ENCODE results near the gene CRYAB. TPM values are rescaled to one million over a fixed set of nuclear protein-coding genes. Genes with fewer than 3 reads are reported as not detected.
"Not testable (repeated sequence)": the region's sequence is repeated elsewhere in the genome, so short reads cannot be mapped to it uniquely, and the experiment has no call there.

The CRYAB gene
- total RNA-seq, 1 donor = not detected

DNA sequence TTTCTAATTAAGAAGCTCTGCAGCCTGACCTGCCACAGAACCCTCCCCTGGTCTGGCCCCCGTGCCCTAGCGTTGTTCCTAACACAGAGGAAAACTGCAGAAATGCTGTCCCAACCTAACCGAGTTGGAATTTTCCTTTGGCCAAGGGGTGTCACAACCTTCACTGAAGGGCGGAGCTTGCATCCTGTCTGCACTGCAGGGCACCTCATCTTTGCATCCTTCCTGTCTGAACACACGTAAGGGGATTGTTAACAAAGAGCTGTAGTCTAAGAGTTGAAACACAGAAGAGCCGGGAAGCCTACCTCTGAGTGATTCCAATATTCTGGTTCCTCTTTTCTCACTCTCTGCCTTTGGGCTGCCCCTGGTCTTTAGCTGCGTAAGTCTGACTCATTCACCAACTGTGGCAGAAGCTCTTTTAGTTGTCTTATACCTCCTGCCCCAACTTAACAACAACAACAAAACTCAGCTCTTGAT lies 27.2 kb upstream of the CRYAB start:
- Histone ChIP-seq H3K9me3 (ENCODE audit: low read depth, low read length) (no peaks in the 10 kb centered on the region), H3K27me3 (ENCODE audit: insufficient read depth, low read length) (no peaks in the 10 kb centered on the region), H3K4me3 (ENCODE audit: low read length) (no peak overlapping the region), H3K4me1 (ENCODE audit: insufficient read depth, low read length) (peaks cover 49% of the 10 kb centered on the region)

DNA sequence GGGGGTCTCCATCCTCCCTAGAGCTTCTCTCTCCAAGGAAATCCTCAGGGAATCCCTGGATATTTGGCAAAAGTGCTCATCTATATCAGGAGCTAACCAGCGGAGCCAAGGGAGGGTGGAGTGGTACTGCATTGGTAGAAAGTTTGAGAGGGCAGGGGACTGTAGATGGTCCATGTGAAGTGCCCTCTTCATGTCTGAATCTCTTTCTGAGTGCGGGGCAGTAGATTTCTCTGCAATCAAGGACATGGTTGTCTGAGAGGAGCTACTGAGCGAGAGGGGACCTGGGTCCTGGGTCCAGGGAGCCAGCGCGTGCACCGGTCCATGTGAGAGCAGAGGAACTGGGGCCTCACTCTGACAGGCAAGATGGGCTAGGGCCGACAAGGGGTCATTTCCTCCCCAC lies 26.3 kb upstream of the CRYAB start:
- Histone ChIP-seq H3K4me3 (ENCODE audit: low read length) (no peak overlapping the region), H3K4me1 (ENCODE audit: insufficient read depth, low read length) (peaks cover 49% of the 10 kb centered on the region), H3K27me3 (ENCODE audit: insufficient read depth, low read length) (no peaks in the 10 kb centered on the region), H3K9me3 (ENCODE audit: low read depth, low read length) (no peaks in the 10 kb centered on the region)

DNA sequence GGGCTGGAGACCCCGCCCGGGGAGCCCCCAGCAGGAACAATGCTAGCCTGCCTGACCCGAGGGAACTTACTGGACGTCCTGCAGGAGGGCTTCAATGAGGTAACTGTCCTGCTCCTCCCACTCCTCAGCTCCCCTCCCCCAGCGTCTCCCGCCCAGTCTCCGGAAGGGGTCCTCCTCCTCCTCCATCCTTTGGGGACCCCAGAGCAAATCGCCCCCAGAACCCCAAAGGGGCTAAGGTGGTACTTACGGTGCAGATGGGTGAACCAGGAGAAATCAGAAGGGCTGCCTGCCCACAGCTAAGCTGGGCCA lies 25.8 kb upstream of the CRYAB start:
- no peaks in the 10 kb centered on the region for H3K27me3 ChIP-seq (ENCODE audit: insufficient read depth, low read length)
- H3K4me1 ChIP-seq (ENCODE audit: insufficient read depth, low read length) = peaks cover 49% of the 10 kb centered on the region
- H3K4me3 ChIP-seq (ENCODE audit: low read length) = peak overlapping the region; percentile 48
- H3K9me3 ChIP-seq (ENCODE audit: low read depth, low read length) = no peaks in the 10 kb centered on the region

DNA sequence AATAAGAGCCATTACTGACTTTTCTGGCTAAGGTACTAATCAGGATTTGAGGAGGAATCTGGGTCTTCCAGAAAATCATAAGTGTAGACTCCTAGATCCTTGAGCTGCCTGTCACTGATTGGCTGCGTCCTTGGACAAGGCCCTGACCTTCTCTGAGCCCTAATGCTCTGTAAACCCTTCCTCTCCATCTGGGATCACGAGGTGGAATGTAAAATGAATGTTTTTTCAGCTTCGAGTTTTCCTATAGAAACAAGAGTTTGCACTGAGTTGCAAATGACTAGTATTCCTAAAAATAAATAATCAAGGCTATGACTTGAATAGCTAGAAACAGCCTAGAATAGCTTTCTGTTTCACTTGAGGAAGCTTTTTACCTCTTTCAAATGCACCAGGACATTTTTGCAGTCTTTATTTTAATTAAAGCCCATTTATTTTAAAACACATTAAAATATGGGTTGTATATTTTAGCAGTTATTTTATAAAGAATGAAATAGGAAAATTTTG lies 24.5 kb upstream of the CRYAB start:
- no peaks in the 10 kb centered on the region for H3K27me3 ChIP-seq (ENCODE audit: insufficient read depth, low read length)
- H3K4me1 ChIP-seq (ENCODE audit: insufficient read depth, low read length) = peaks cover 55% of the 10 kb centered on the region
- no peak overlapping the region for H3K4me3 ChIP-seq (ENCODE audit: low read length)
- H3K9me3 ChIP-seq (ENCODE audit: low read depth, low read length) = no peaks in the 10 kb centered on the region

DNA sequence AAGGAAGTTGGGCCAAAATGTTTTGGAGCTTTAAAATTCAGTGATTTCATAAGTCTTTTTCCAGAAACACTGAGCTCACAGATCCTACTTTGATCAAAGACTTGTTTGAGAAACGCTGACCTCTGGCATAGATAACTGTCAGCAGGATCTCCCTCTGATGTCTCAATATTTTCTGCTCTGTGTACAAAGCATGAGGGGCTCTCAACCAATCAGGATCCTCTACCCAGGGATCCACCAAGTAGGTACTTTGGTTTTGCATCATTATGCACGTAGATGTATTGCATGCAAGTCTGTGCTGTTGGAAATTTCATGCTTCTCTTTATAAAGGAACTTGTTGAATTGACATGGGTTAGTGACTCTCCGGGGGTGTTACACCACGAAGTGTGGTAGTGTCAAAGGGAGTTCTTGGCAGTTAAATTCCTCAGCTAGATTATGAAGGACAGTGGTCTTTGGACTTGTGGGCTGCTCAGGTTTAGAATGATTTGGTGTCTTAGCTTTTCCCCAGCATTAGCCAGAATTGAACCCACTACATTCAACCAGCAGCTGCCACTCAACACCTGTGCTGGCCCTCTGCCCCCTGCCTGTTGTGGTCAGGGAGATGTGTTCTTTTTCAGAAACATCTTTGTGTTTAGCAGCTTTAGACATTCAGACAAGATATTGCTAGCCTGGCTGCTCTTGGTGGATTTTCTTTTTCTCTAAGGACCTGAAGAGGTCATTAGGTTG lies 23.9 kb upstream of the CRYAB start:
- Histone ChIP-seq H3K4me1 (ENCODE audit: insufficient read depth, low read length) (peaks cover 55% of the 10 kb centered on the region), H3K4me3 (ENCODE audit: low read length) (no peak overlapping the region), H3K9me3 (ENCODE audit: low read depth, low read length) (no peaks in the 10 kb centered on the region), H3K27me3 (ENCODE audit: insufficient read depth, low read length) (no peaks in the 10 kb centered on the region)

DNA sequence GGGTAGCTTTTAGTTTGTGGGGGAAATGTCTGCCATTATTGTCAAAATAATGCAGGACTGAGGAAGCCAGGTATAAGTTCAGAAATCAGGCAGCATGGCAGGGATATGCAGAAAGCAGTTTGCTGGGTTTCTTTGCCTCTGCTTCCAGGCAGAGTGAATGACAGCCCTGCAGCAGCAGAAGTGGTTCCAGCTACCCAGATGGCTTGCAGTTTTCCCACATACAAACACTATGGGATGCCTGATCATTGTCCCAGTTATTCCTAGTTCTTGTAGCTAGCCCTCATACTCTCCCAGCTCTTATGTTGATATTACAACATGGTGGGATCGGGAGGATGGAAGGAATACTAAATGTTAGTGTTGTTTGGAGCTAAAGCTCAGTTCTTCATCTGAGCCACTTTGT lies 22.7 kb upstream of the CRYAB start:
- no peaks in the 10 kb centered on the region for H3K27me3 ChIP-seq (ENCODE audit: insufficient read depth, low read length)
- no peaks in the 10 kb centered on the region for H3K9me3 ChIP-seq (ENCODE audit: low read depth, low read length)
- peaks cover 55% of the 10 kb centered on the region for H3K4me1 ChIP-seq (ENCODE audit: insufficient read depth, low read length)
- H3K4me3 ChIP-seq (ENCODE audit: low read length) = no peak overlapping the region

DNA sequence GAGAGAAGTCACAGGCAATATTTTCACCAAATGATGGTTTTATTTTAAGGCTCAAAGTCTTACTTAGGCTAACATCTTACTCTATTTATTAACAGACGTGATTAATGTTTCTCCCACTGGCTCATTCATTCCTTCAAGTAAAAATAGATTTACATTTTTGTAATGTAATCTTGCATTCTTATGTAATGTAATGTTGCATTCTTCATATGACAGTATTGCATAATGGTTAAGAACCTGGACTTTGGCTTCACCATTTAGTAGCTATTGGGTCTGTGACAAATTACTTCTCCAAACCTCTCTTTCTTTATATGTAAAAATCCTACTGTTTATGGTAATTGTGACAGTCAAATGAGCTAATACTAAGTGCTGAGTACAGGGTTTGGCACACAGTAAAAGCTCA lies 22.3 kb upstream of the CRYAB start:
- H3K27me3 ChIP-seq (ENCODE audit: insufficient read depth, low read length) = no peaks in the 10 kb centered on the region
- H3K4me3 ChIP-seq (ENCODE audit: low read length) = no peak overlapping the region

DNA sequence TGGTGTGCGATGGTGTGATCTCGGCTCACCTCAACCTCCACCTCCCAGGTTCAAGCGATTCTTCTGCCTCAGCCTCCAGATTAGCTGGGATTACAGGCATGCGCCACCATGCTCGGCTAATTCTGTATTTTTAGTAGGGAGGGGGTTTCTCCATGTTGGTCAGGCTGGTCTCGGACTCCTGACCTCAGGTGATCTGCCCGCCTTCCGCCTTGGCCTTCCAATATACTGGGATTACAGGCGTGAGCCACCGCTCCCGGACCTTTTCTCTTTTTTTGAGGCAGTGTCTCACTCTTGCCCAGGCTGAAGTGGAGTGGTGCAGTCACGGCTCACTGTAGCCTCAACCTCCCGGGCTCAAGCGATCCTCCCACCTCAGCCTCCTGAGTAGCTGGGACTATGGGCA lies 21.6 kb upstream of the CRYAB start:
- H3K9me3 ChIP-seq (ENCODE audit: low read depth, low read length); H3K4me3 ChIP-seq (ENCODE audit: low read length): not testable (repeated sequence)
- peaks cover 44% of the 10 kb centered on the region for H3K4me1 ChIP-seq (ENCODE audit: insufficient read depth, low read length)

More for the DNA sequence above, 22.3 kb upstream of the CRYAB start:
- no peaks in the 10 kb centered on the region for H3K9me3 ChIP-seq (ENCODE audit: low read depth, low read length)
- H3K4me1 ChIP-seq (ENCODE audit: insufficient read depth, low read length) = peaks cover 51% of the 10 kb centered on the region

DNA sequence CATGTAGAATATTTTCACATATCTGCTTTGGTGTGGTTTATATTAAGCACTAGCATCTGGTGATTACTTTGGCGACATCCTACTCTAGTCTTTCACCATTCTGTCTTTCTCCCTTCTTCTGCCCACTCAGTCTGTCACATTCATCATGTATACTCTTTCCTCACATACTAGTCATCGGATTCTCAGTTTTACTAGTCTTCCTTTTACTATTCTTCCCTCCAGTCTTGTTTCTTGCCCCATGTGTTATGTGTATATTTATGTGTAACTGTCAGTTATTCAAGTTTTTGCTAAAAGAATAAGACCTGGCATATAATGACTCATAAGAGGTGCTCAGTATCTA lies 21.0 kb upstream of the CRYAB start:
- H3K9me3 ChIP-seq (ENCODE audit: low read depth, low read length) = no peaks in the 10 kb centered on the region
- H3K4me3 ChIP-seq (ENCODE audit: low read length) = no peak overlapping the region
- H3K27me3 ChIP-seq (ENCODE audit: insufficient read depth, low read length) = no peaks in the 10 kb centered on the region
- H3K4me1 ChIP-seq (ENCODE audit: insufficient read depth, low read length) = peaks cover 39% of the 10 kb centered on the region

More for the DNA sequence above, 21.6 kb upstream of the CRYAB start:
- not testable (repeated sequence) for H3K27me3 ChIP-seq (ENCODE audit: insufficient read depth, low read length)

DNA sequence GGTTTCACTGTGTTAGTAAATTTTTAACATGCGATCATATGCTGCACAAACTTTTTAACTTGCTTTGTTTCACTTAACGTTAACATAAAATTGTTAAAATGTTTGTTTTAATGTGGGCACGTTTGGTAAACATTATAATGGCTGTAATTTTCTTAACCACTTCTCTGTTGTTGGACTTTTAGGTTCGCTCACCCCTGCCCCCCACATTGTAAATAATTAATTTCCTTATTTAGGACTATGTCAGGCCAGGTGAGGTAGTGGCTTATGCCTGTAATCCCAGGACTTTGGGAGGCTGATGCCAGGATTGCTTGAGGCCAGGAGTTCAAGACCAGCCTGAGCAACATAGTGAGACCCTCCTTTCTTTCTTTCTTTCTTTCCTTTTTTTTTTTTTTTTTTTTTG lies 18.9 kb upstream of the CRYAB start:
- no peak overlapping the region for H3K4me3 ChIP-seq (ENCODE audit: low read length)
- no peaks in the 10 kb centered on the region for H3K27me3 ChIP-seq (ENCODE audit: insufficient read depth, low read length)
- H3K4me1 ChIP-seq (ENCODE audit: insufficient read depth, low read length) = peaks cover 33% of the 10 kb centered on the region

DNA sequence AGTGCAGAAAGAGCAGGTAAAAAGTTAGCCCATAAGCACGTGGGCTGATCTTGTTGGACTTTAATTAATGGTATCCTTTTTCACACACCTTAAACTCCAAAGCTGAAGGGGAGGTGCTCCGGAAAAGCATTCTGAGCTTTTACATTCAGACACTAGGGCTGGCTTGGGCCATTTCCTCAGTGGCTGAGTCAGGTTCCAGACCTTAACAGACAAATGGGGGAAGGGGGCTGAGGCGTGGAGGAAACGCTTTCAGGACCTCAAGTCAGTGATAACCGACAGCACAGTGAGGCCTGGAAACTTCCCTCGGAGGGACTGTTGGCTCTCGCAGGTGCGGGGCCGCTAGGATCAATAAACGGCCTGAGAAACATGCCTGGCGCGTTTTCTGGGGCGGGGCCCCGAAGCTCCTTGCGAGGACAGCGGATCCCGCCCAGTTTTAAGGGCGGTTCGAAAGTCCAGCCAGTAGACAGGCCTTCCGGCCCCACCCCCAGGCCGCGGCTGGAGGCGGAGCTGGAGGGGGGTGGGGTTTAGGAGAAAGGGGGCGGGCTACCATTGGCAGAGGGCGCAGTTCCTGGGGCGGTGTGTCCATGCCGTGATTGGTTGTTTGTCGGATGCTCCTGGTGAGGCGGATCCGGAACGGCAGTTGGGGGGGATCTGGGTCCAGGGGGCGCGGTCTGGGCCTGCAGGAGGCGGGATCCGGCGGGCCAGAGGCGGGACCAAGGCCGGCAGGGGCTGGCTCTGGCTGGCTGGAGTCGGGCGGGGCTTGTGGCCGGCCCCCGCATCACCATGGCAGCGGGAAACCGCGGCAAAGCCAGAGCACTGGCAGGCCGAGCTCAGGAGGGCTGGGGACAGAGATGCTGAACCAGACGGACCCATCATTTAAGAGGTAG lies 15.2 kb upstream of the CRYAB start:
- Histone ChIP-seq H3K4me3 (ENCODE audit: low read length) (peak overlapping the region; percentile 42), H3K4me1 (ENCODE audit: insufficient read depth, low read length) (peaks cover 24% of the 10 kb centered on the region), H3K27me3 (ENCODE audit: insufficient read depth, low read length) (no peaks in the 10 kb centered on the region), H3K9me3 (ENCODE audit: low read depth, low read length) (no peaks in the 10 kb centered on the region)

More for the DNA sequence above, 18.9 kb upstream of the CRYAB start:
- no peaks in the 10 kb centered on the region for H3K9me3 ChIP-seq (ENCODE audit: low read depth, low read length)

DNA sequence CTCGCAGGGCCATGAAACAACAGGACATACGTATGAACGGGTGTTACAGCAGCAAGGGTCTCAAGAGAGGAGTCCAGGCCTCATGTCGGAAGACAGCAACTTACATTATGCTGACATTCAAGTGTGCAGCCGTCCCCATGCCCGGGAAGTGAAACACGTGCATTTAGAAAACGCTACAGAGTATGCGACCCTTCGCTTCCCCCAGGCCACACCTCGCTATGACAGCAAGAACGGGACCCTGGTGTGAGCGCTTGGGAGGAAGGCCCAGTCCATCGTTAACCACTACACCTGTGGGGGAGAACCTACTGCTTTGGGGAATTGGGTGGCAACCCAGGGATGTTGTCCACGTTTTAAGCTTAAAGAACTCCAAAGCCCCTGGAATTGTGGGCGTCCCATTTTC lies 14.4 kb upstream of the CRYAB start:
- Histone ChIP-seq H3K4me3 (ENCODE audit: low read length) (no peak overlapping the region), H3K27me3 (ENCODE audit: insufficient read depth, low read length) (no peaks in the 10 kb centered on the region), H3K4me1 (ENCODE audit: insufficient read depth, low read length) (peaks cover 23% of the 10 kb centered on the region), H3K9me3 (ENCODE audit: low read depth, low read length) (no peaks in the 10 kb centered on the region)

DNA sequence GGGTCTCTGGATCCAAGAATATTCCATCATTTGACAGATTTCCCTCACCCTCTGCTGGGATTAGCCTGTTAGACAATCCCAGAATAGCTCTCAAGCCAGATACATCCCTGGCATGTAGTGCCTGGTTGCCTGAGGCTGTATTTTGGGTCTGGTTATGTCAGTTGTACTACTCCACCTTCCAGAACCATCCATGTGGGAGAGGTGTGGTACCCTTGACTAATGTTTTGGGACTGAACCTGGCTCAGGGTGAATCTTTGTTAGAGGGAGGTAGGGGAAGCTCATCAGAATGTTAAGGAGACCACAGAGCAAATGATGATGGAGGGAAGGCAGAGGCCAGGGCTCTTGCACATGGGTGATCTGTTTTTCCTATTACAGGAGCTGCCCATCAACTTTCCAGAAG lies 12.4 kb upstream of the CRYAB start:
- Histone ChIP-seq H3K9me3 (ENCODE audit: low read depth, low read length) (no peaks in the 10 kb centered on the region), H3K27me3 (ENCODE audit: insufficient read depth, low read length) (no peaks in the 10 kb centered on the region), H3K4me1 (ENCODE audit: insufficient read depth, low read length) (peaks cover 23% of the 10 kb centered on the region), H3K4me3 (ENCODE audit: low read length) (no peak overlapping the region)

DNA sequence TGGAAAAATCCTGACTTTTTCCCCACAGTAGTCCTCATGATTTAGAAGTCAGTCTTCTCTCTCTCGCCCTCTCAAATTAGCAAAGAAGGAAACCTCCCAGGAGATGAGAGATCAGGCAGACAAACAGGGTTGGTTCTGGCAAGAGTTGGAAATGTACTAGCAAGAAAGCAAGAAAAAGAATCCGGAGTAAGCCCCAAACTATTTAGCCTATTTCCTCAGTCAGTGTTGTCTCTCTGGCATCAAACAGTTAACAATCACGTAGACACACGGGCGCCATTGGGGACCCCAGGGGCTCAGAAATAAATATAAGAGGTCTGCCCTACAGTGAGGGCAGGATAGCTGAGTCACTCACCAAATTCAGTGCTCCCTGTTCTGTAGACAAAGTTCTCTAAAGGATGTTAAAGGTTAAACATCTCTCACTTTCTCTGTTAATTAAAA lies 11.8 kb upstream of the CRYAB start:
- no peaks in the 10 kb centered on the region for H3K9me3 ChIP-seq (ENCODE audit: low read depth, low read length)
- H3K4me3 ChIP-seq (ENCODE audit: low read length) = no peak overlapping the region
- H3K27me3 ChIP-seq (ENCODE audit: insufficient read depth, low read length) = no peaks in the 10 kb centered on the region
- H3K4me1 ChIP-seq (ENCODE audit: insufficient read depth, low read length) = peaks cover 23% of the 10 kb centered on the region

DNA sequence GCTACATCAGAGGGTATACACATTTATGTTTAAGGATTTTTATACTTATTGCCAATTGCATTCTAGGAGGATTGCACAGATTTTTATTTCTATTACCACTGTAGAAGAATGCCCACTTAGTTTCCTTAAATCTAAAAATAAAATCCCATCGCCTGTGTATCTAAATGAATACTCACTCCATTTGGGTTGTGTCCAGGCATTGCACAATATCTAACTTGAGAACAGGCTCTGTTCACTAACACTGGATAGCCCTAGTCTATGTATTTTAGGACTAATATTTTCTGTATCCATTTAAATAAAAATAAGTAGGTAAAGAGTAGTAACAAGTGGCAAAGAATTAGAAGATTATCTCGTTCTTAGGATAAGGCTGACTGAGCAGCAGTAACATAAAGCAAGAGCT lies 11.2 kb upstream of the CRYAB start:
- no peaks in the 10 kb centered on the region for H3K9me3 ChIP-seq (ENCODE audit: low read depth, low read length)
- peaks cover 23% of the 10 kb centered on the region for H3K4me1 ChIP-seq (ENCODE audit: insufficient read depth, low read length)
- no peak overlapping the region for H3K4me3 ChIP-seq (ENCODE audit: low read length)
- H3K27me3 ChIP-seq (ENCODE audit: insufficient read depth, low read length) = no peaks in the 10 kb centered on the region
